Measurements from ENCODE around the gene TLR1.
"Not testable (repeated sequence)": the region's sequence is repeated elsewhere in the genome, so short reads cannot be mapped to it uniquely, and the experiment has no call there.

TLR1 gene

GRCh38 chr4:38806251-38806650 lies 1.7 kb upstream of the TLR1 start:
- not testable (repeated sequence) for DNase-seq

GRCh38 chr4:38805530-38806145 lies 1.0 kb upstream of the TLR1 start:
- no peak for DNase-seq

- peak in 1 of 2 experiments; percentile 23 for DNase-seq
These were observed 548 bp downstream of the TLR1 start for GRCh38 chr4:38803833-38804653.

GRCh38 chr4:38802561-38803355 lies 1.8 kb downstream of the TLR1 start:
- DNase-seq, result no peak

- no peak for DNase-seq
These were observed 3.6 kb downstream of the TLR1 start for GRCh38 chr4:38800961-38801450.

- no peak for DNase-seq
These were observed 4.2 kb downstream of the TLR1 start for GRCh38 chr4:38800366-38800765.

GRCh38 chr4:38795087-38795486 lies 9.5 kb downstream of the TLR1 start:
- no peak for DNase-seq

GRCh38 chr4:38794051-38794450 lies 10.5 kb downstream of the TLR1 start:
- no peak for DNase-seq

GRCh38 chr4:38791010-38791409 lies 13.6 kb downstream of the TLR1 start:
- DNase-seq, result no peak

GRCh38 chr4:38788317-38788716 lies 16.3 kb downstream of the TLR1 start:
- no peak for DNase-seq

GRCh38 chr4:38787693-38788092 lies 16.9 kb downstream of the TLR1 start:
- DNase-seq, result no peak

GRCh38 chr4:38785901-38786402 lies 18.6 kb downstream of the TLR1 start:
- DNase-seq, result no peak

GRCh38 chr4:38785041-38785790 lies 19.4 kb downstream of the TLR1 start:
- no peak for DNase-seq

- no peak for DNase-seq
These were observed 20.4 kb downstream of the TLR1 start for GRCh38 chr4:38784141-38784540.

GRCh38 chr4:38783109-38783460 lies 21.5 kb downstream of the TLR1 start:
- no peak for DNase-seq

- DNase-seq, result no peak
These were observed 22.0 kb downstream of the TLR1 start, which contains the start of gene TLR10 for GRCh38 chr4:38782452-38783108. TLR10 (minus strand) TSS chr4:38782990; CDS start chr4:38775590, 7,400 bp downstream.

- no peak for DNase-seq
These were observed 22.7 kb downstream of the TLR1 start for GRCh38 chr4:38781854-38782261.

GRCh38 chr4:38780833-38781484 lies 23.6 kb downstream of the TLR1 start:
- DNase-seq, result no peak

GRCh38 chr4:38779790-38780189 lies 24.8 kb downstream of the TLR1 start:
- no peak for DNase-seq

- not testable (repeated sequence) for DNase-seq
These were observed 26.7 kb downstream of the TLR1 start for GRCh38 chr4:38777925-38778324.

- DNase-seq, result no peak
These were observed 29.3 kb downstream of the TLR1 start for GRCh38 chr4:38775326-38775725.
